Activated naive CD8-positive, alpha-beta T cell treated with anti-CD3 and anti-CD28 coated beads, Interleukin-2, amount 10 ng/mL, durations not matched to agents 7 days and 5 days (primary cell): Measurements from ENCODE around the gene CUTA. TPM values are rescaled to one million over a fixed set of nuclear protein-coding genes. Genes with fewer than 3 reads are reported as not detected.

ENCODE experiments used
- ATAC-seq: fragments of 150-1000 bp; cut with Tn5 transposase; one replicate; pipeline ENCODE4 v1.10.0; 2021; ENCODE audit warnings: low read depth, moderate library complexity
- POLR2A ChIA-PET: fragments of 350-600 bp; sonication (Branson Sonifier 250); formaldehyde crosslinking; loops from one replicate; lab custom pipeline; 2021; ENCODE audit warnings: antibody characterized with exemption; lab: Charles Lee
- DNase-seq: peaks from one replicate; pipeline ENCODE4 v3.0.0; 2021
- H3K27ac Mint-ChIP-seq: one replicate; pipeline ENCODE4 v1.8.0; 2022; ENCODE audit warnings: mild to moderate bottlenecking, mixed read lengths
- H3K27me3 Mint-ChIP-seq: one replicate; pipeline ENCODE4 v1.8.0; 2022; ENCODE audit warnings: mild to moderate bottlenecking, moderate library complexity, mixed read lengths
- H3K36me3 Mint-ChIP-seq: one replicate; pipeline ENCODE4 v1.8.0; 2021; ENCODE audit warnings: mild to moderate bottlenecking, mixed read lengths
- H3K4me1 Mint-ChIP-seq: one replicate; pipeline ENCODE4 v1.8.0; 2021; ENCODE audit warnings: mixed read lengths
- H3K4me3 Mint-ChIP-seq: one replicate; pipeline ENCODE4 v1.8.0; 2022; ENCODE audit warnings: mild to moderate bottlenecking, moderate library complexity, mixed read lengths
- H3K9me3 Mint-ChIP-seq: one replicate; pipeline ENCODE4 v1.8.0; 2021; ENCODE audit warnings: mixed read lengths
- total RNA-seq, 2 experiments: library from RNA; stranded (reverse); gene quantifications; one replicate each; pipeline ENCODE4 v1.2.3, GENCODE V29; 2021

CUTA gene
- total RNA-seq, 2 experiments from 2014 or later: 202 to 209 TPM

DNA sequence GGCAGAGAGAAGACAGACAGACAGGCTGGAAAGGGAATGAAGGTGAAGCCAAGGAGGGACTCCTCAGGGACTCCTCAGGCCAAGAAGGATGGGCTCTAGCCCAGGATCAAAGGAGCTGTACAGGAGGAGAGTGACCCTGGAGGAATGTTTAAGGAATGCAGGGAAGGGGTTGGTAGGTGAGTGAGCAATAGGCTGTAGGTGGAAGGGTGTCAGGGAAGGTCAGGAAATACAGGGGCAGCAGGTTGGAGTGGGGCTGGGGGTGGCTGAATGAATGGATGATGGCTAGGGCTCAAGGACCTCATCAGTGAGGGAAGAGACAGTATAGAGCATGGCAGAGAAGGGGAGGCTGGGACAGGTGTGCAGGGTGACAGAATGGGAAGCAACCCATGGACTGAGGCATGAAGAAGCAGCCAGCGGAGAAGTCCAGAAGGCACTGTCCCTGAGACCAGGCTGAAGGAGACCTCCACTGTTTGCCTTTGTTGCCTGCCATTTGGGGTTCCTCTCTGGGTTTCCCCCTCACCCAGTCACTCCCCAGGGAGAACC lies 15.2 kb upstream of the CUTA start:
- ATAC-seq (no peak), DNase-seq (no peak)
- Mint-ChIP-seq H3K4me1 (peaks cover 48% of the 10 kb centered on the region), H3K36me3 (peaks cover 17% of the 10 kb centered on the region), H3K27me3 (no peaks in the 10 kb centered on the region), H3K27ac (peak overlapping the region; percentile 28), H3K4me3 (peak overlapping the region; percentile 86), H3K9me3 (no peaks in the 10 kb centered on the region)
- POLR2A ChIA-PET: interaction anchor here (0.8 kb wide), 1 partner anchor 21 kb away, joined by 5 read pairs; the partner anchor contains the start of gene ZBTB9

- ATAC-seq: no peak
- no peaks in the 10 kb centered on the region for H3K27me3 Mint-ChIP-seq
- H3K4me1 Mint-ChIP-seq: peaks cover 48% of the 10 kb centered on the region
- H3K36me3 Mint-ChIP-seq: peaks cover 16% of the 10 kb centered on the region
- POLR2A ChIA-PET: interaction anchor here (2.7 kb wide), 1 partner anchor 22 kb away, joined by 13 read pairs; the partner anchor contains the start of gene PHF1
- no peak for DNase-seq
- H3K9me3 Mint-ChIP-seq: no peaks in the 10 kb centered on the region
- peak overlapping the region; percentile 87 for H3K27ac Mint-ChIP-seq
- peak overlapping the region; percentile 86 for H3K4me3 Mint-ChIP-seq
Measured at GRCh38 chr6:33432546-33432945, 14.6 kb upstream of the CUTA start.

DNA sequence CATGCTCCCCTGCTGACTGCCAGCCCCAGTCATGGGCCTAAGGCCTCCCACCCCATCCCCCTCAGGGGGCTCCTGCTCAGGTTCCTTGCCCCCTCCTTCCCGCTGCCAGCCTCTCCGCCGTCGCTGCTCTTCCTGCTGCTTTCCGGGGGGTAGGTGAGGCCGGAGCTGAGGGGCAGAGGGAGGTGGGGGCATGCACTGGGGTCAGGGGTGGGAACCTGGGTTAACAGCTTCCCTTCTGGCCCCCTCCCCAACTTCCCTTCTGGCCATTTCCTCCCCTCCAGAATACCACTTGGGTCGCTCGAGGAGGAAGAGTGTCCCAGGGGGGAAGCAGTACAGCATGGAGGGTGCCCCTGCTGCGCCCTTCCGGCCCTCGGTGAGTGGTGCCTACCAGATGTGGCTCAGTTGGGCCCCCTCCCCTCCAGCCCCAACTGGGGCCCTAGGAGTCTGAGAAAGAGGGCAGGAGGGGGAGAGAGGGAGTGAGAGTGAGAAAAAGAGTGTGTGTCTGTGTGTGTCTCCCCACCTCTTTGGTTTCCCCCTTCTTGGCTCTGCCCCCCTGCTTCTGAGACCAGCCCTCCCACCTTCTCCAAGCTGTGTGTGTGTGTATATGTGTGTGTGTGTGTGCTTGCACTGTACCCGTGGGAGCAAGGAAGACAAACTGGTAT lies 14.1 kb upstream of the CUTA start:
- Mint-ChIP-seq H3K4me3 (peak overlapping the region; percentile 86), H3K27me3 (no peaks in the 10 kb centered on the region), H3K9me3 (no peaks in the 10 kb centered on the region), H3K36me3 (peaks cover 13% of the 10 kb centered on the region), H3K27ac (peak overlapping the region; percentile 87), H3K4me1 (peaks cover 53% of the 10 kb centered on the region)
- ATAC-seq (peak; percentile 13), DNase-seq (no peak)
- POLR2A ChIA-PET: interaction anchor here (0.6 to 2.7 kb wide), 6 partner anchors 21 to 263 kb away, joined by 4 to 15 read pairs (median 6); partner anchors contain the start of genes B3GALT4, PHF1 and ZBTB9

DNA sequence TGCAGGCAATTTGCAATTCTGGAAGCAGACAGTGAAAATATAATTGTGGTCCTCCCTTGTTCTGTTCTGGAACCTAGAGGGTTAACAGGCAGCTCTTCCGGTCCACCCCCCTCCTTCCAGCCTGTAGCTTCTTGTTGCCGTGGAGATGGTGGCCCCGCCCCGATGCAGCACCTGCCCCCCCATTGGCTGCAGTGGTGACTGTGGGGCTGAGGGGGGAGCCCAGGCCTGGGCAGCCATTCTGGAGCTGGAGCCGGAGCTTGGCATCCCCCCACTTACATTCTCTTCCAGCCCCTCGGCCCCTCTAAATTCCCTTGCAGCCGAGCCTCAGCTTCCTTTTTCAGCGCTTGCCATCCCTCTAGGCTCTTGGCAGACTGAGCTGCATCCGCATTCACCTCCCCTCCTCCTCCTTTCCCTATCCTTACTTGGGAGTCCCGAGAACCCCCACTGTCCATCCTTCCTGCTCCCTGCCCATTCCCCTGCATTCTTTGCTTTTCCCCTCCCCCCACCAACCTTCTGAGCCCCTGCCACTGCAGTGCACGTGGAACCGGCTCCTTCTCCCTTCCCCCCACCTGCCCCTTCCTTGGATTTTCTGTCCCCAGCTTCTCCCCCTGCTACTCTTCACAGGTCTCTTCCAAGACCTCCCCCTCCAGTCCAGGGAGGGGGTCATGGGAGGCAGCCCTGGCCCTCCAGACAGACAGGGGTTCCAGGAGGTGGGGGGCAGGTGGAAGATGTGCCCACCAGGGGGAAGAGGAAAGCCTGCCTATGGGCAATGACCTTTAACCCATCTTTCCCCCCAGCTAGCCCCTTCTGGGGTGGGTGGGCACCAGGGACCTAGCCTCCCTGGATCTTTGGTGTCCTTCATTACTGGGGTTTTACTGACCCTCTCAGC lies 13.3 kb upstream of the CUTA start:
- Mint-ChIP-seq H3K36me3 (peaks cover 13% of the 10 kb centered on the region), H3K27ac (peak overlapping the region; percentile 87)
- peak; percentile 67 for ATAC-seq

DNA sequence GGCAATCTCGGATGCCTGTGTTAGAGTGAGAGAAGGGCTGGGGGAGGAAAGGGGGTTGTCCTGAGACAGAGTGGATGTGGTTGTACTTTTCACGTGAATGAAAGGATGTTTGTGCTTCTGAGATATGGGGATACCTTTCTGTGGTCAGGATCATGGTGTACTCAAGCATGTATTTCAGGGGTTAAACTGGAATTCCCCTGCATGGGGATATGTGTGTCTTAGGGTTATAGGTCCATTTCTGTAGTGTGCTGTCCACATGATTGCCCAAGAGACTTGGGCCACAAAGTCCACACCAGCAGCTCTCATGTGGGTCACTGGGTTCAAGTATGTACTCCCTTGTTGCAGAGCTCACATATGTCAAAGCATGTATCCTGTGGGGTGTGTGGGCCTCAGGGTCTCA lies 12.4 kb upstream of the CUTA start:
- Mint-ChIP-seq H3K27ac (peak overlapping the region; percentile 87), H3K4me3 (peak overlapping the region; percentile 86), H3K27me3 (no peaks in the 10 kb centered on the region), H3K4me1 (peaks cover 60% of the 10 kb centered on the region), H3K9me3 (no peaks in the 10 kb centered on the region), H3K36me3 (peaks cover 12% of the 10 kb centered on the region)
- POLR2A ChIA-PET: interaction anchor here (0.5 to 2.8 kb wide), 16 partner anchors 10 to 231 kb away, joined by 3 to 28 read pairs (median 6); partner anchors contain the start of genes B3GALT4, BAK1, CUTA and ITPR3
- ATAC-seq (no peak), DNase-seq (no peak)

More for the DNA sequence above, 13.3 kb upstream of the CUTA start:
- peak overlapping the region; percentile 86 for H3K4me3 Mint-ChIP-seq
- POLR2A ChIA-PET: interaction anchor here (0.6 to 2.8 kb wide), 22 partner anchors 10 to 459 kb away, joined by 3 to 28 read pairs (median 5); partner anchors contain the start of genes B3GALT4, BAK1, CUTA and ITPR3
- no peaks in the 10 kb centered on the region for H3K9me3 Mint-ChIP-seq
- no peaks in the 10 kb centered on the region for H3K27me3 Mint-ChIP-seq
- peaks cover 58% of the 10 kb centered on the region for H3K4me1 Mint-ChIP-seq
- peak; percentile 88 for DNase-seq

GRCh38 chr6:33429750-33430052 lies 11.8 kb upstream of the CUTA start:
- peaks cover 10% of the 10 kb centered on the region for H3K36me3 Mint-ChIP-seq
- H3K9me3 Mint-ChIP-seq: no peaks in the 10 kb centered on the region
- peaks cover 66% of the 10 kb centered on the region for H3K4me1 Mint-ChIP-seq
- DNase-seq: no peak
- no peaks in the 10 kb centered on the region for H3K27me3 Mint-ChIP-seq
- POLR2A ChIA-PET: interaction anchor here (0.6 to 2.8 kb wide), 8 partner anchors 11 to 150 kb away, joined by 3 to 28 read pairs (median 8); partner anchors contain the start of genes BAK1, CUTA, SYNGAP1 and ZBTB9
- H3K27ac Mint-ChIP-seq: peak overlapping the region; percentile 87
- no peak for ATAC-seq
- peak overlapping the region; percentile 86 for H3K4me3 Mint-ChIP-seq

GRCh38 chr6:33428966-33429749 lies 11.3 kb upstream of the CUTA start:
- peak overlapping the region; percentile 87 for H3K27ac Mint-ChIP-seq
- ATAC-seq: no peak

GRCh38 chr6:33428224-33428965 lies 10.5 kb upstream of the CUTA start:
- ATAC-seq: no peak
- Mint-ChIP-seq H3K4me1 (peaks cover 73% of the 10 kb centered on the region), H3K9me3 (no peaks in the 10 kb centered on the region), H3K27ac (peak overlapping the region; percentile 87), H3K4me3 (peak overlapping the region; percentile 86), H3K27me3 (no peaks in the 10 kb centered on the region), H3K36me3 (peaks cover 20% of the 10 kb centered on the region)
- peak; percentile 55 for DNase-seq
- POLR2A ChIA-PET: interaction anchor here (0.5 to 2.8 kb wide), 8 partner anchors 9 to 151 kb away, joined by 3 to 22 read pairs (median 7); partner anchors contain the start of genes BAK1, SYNGAP1, ZBTB22 and ZBTB9

More at GRCh38 chr6:33428966-33429749, 11.3 kb upstream of the CUTA start:
- POLR2A ChIA-PET: interaction anchor here (0.5 to 2.8 kb wide), 9 partner anchors 10 to 151 kb away, joined by 3 to 22 read pairs (median 7); partner anchors contain the start of genes BAK1, SYNGAP1, ZBTB22 and ZBTB9
- Mint-ChIP-seq H3K4me1 (peaks cover 72% of the 10 kb centered on the region), H3K9me3 (no peaks in the 10 kb centered on the region), H3K36me3 (peaks cover 15% of the 10 kb centered on the region), H3K27me3 (no peaks in the 10 kb centered on the region), H3K4me3 (peak overlapping the region; percentile 86)
- DNase-seq: no peak

- Mint-ChIP-seq H3K36me3 (peaks cover 15% of the 10 kb centered on the region), H3K4me1 (peaks cover 68% of the 10 kb centered on the region), H3K9me3 (no peaks in the 10 kb centered on the region), H3K27ac (peak overlapping the region; percentile 83), H3K27me3 (no peaks in the 10 kb centered on the region), H3K4me3 (peak overlapping the region; percentile 94)
- DNase-seq: peak; percentile 73
- POLR2A ChIA-PET: interaction anchor here (1.7 kb wide), 1 partner anchor 9 kb away, joined by 7 read pairs; the partner anchor contains the start of gene SYNGAP1
- no peak for ATAC-seq
Measured at GRCh38 chr6:33427585-33428223, 9.8 kb upstream of the CUTA start.

DNA sequence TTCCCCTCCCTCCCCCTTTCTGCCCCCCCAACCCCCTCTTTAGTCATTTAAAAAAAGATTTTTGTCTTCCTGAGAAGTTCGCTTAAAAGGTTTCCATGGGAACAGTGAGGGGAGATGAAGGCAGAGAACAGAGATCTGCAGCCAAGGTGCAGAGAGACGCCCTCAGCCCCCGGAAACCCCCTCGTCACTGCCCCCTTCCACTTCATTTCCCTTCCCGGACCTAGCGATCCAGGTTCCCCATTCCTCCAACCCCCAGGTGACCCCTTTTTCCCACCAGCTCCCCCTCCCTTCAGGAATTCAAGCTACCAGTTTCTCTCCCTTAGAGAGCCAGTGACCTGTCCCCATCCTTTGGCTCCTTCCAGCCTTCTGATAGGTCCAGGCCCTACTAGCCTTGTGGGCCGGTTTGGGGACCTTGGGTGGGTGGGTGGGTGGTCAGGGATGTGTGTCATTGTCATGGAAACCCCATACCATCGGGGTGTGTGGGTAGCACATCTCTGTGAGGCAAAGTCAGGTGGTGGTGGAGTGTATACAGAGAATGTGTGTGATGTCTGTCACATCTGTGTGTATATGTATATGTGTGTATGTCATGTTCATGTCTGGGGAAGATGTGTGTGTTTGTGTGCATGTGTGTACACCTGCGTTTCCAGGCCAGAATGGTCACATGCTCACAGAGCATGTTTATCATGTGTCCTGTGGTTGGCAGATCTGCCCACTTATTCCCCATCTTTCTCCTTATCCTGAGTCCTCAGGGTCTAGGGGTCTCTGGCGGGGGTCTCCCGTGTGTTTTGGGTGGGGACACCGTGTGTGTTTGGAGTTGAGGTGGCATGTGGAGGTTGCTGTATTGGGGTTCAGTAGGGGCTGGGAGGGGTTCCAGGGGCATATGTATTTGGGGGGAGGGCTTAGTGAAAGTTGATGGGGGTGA lies 8.9 kb upstream of the CUTA start:
- no peaks in the 10 kb centered on the region for H3K9me3 Mint-ChIP-seq
- no peak for DNase-seq
- POLR2A ChIA-PET: interaction anchor here (0.7 to 2.5 kb wide), 11 partner anchors 10 to 195 kb away, joined by 3 to 14 read pairs (median 6); partner anchors contain the start of genes CUTA, KIFC1, RGL2 and RPS18
- H3K4me1 Mint-ChIP-seq: peaks cover 61% of the 10 kb centered on the region
- H3K4me3 Mint-ChIP-seq: peak overlapping the region; percentile 94
- peaks cover 12% of the 10 kb centered on the region for H3K36me3 Mint-ChIP-seq
- ATAC-seq: no peak
- H3K27ac Mint-ChIP-seq: peak overlapping the region; percentile 95
- H3K27me3 Mint-ChIP-seq: no peaks in the 10 kb centered on the region
